CD4-positive, alpha-beta T cell treated with Interleukin-15 for 4 hours (primary cell): Measurements from ENCODE around the gene ACTG2.

Experiments used
- DNase-seq: peaks from one replicate; pipeline ENCODE4 v3.0.0-alpha.2; 2020; ENCODE audit warnings: low spot score

ACTG2 gene

GRCh38 chr2:73969356-73969755 lies 76.5 kb downstream of the ACTG2 start:
- no peak for DNase-seq
